ENCODE data around the gene MRTFA.

Gene MRTFA

GRCh38 chr22:40451210-40451609 lies 185.3 kb downstream of the MRTFA start:
- ChIA-PET POLR2A (no interaction called here), CTCF (interaction anchor here (1.1 kb wide), 1 partner anchor 14 kb away, joined by 3 read pairs; no protein-coding TSS in a partner anchor)
- TF ChIP-seq FOXK2 (IDR thresholded peaks at IDR 0.05) (no peak), SP1 (IDR thresholded peaks at IDR 0.05) (no peak), NFRKB (IDR thresholded peaks at IDR 0.05) (no peak), HDGF (IDR thresholded peaks at IDR 0.05; ENCODE audit: borderline replicate concordance) (no peak), FOXM1 (IDR thresholded peaks at IDR 0.05; ENCODE audit: borderline replicate concordance) (no peak), FOXA1 (IDR thresholded peaks at IDR 0.05) (no peak), L3MBTL2 (conservative IDR thresholded peaks at IDR 0.05) (no peak), BHLHE40 (IDR thresholded peaks at IDR 0.05; ENCODE audit: borderline replicate concordance) (no peak), ARNT (IDR thresholded peaks at IDR 0.05) (no peak), SUZ12 (IDR thresholded peaks at IDR 0.05) (no peak), PKNOX1 (IDR thresholded peaks at IDR 0.05) (no peak), CTBP1 (IDR thresholded peaks at IDR 0.05; ENCODE audit: borderline replicate concordance) (no peak), LEF1 (IDR thresholded peaks at IDR 0.05; ENCODE audit: borderline replicate concordance) (no peak), TARDBP (IDR thresholded peaks at IDR 0.05) (no peak), ELF4 (IDR thresholded peaks at IDR 0.05) (no peak), ZNF384 (IDR thresholded peaks at IDR 0.05) (no peak)
- no peak for DNase-seq (ENCODE audit: extremely low spot score)

GRCh38 chr22:40450616-40451015 lies 185.9 kb downstream of the MRTFA start:
- ChIA-PET CTCF (interaction anchor here (0.6 kb wide), 1 partner anchor 47 kb away, joined by 3 read pairs; no protein-coding TSS in a partner anchor), POLR2A (no interaction called here)
- TF ChIP-seq HDGF (IDR thresholded peaks at IDR 0.05; ENCODE audit: borderline replicate concordance) = no peak
- no peak for TF ChIP-seq ZNF384 (IDR thresholded peaks at IDR 0.05)
- TF ChIP-seq NFRKB (IDR thresholded peaks at IDR 0.05) = no peak
- no peak for TF ChIP-seq CTBP1 (IDR thresholded peaks at IDR 0.05; ENCODE audit: borderline replicate concordance)
- TF ChIP-seq ELF4 (IDR thresholded peaks at IDR 0.05) = no peak
- TF ChIP-seq FOXK2 (IDR thresholded peaks at IDR 0.05) = no peak
- no peak for TF ChIP-seq FOXA1 (IDR thresholded peaks at IDR 0.05)
- no peak for TF ChIP-seq L3MBTL2 (conservative IDR thresholded peaks at IDR 0.05)
- TF ChIP-seq SP1 (IDR thresholded peaks at IDR 0.05) = no peak
- TF ChIP-seq LEF1 (IDR thresholded peaks at IDR 0.05; ENCODE audit: borderline replicate concordance) = no peak
- TF ChIP-seq FOXM1 (IDR thresholded peaks at IDR 0.05; ENCODE audit: borderline replicate concordance) = no peak
- TF ChIP-seq SUZ12 (IDR thresholded peaks at IDR 0.05) = no peak
- TF ChIP-seq TARDBP (IDR thresholded peaks at IDR 0.05) = no peak
- TF ChIP-seq PKNOX1 (IDR thresholded peaks at IDR 0.05) = no peak
- no peak for TF ChIP-seq BHLHE40 (IDR thresholded peaks at IDR 0.05; ENCODE audit: borderline replicate concordance)
- no peak for DNase-seq (ENCODE audit: extremely low spot score)

GRCh38 chr22:40449676-40450035 lies 186.9 kb downstream of the MRTFA start:
- no peak for TF ChIP-seq BHLHE40 (IDR thresholded peaks at IDR 0.05; ENCODE audit: borderline replicate concordance)
- TF ChIP-seq LEF1 (IDR thresholded peaks at IDR 0.05; ENCODE audit: borderline replicate concordance) = no peak
- TF ChIP-seq ARNT (IDR thresholded peaks at IDR 0.05) = no peak
- no peak for TF ChIP-seq FOXM1 (IDR thresholded peaks at IDR 0.05; ENCODE audit: borderline replicate concordance)
- TF ChIP-seq ZNF384 (IDR thresholded peaks at IDR 0.05) = no peak
- TF ChIP-seq FOXK2 (IDR thresholded peaks at IDR 0.05) = no peak
- no peak for TF ChIP-seq HDGF (IDR thresholded peaks at IDR 0.05; ENCODE audit: borderline replicate concordance)
- TF ChIP-seq NFRKB (IDR thresholded peaks at IDR 0.05) = no peak
- TF ChIP-seq SP1 (IDR thresholded peaks at IDR 0.05) = no peak
- TF ChIP-seq SUZ12 (IDR thresholded peaks at IDR 0.05) = no peak
- CTCF ChIA-PET = interaction anchor here (0.5 to 1.9 kb wide), 2 partner anchors 13 to 200 kb away, joined by 3 to 5 read pairs; no protein-coding TSS in a partner anchor
- POLR2A ChIA-PET = no interaction called here
- no peak for DNase-seq (ENCODE audit: extremely low spot score)

GRCh38 chr22:40446203-40446602 lies 190.3 kb downstream of the MRTFA start:
- TF ChIP-seq PKNOX1 (IDR thresholded peaks at IDR 0.05) = no peak
- TF ChIP-seq SP1 (IDR thresholded peaks at IDR 0.05) = no peak
- no peak for TF ChIP-seq ELF4 (IDR thresholded peaks at IDR 0.05)
- no peak for TF ChIP-seq CTBP1 (IDR thresholded peaks at IDR 0.05; ENCODE audit: borderline replicate concordance)
- TF ChIP-seq LEF1 (IDR thresholded peaks at IDR 0.05; ENCODE audit: borderline replicate concordance) = no peak
- no peak for TF ChIP-seq L3MBTL2 (conservative IDR thresholded peaks at IDR 0.05)
- TF ChIP-seq SUZ12 (IDR thresholded peaks at IDR 0.05) = no peak
- no peak for TF ChIP-seq HDGF (IDR thresholded peaks at IDR 0.05; ENCODE audit: borderline replicate concordance)
- TF ChIP-seq FOXA1 (IDR thresholded peaks at IDR 0.05) = no peak
- TF ChIP-seq FOXM1 (IDR thresholded peaks at IDR 0.05; ENCODE audit: borderline replicate concordance) = no peak
- TF ChIP-seq NFRKB (IDR thresholded peaks at IDR 0.05) = no peak
- no peak for TF ChIP-seq TARDBP (IDR thresholded peaks at IDR 0.05)
- TF ChIP-seq FOXK2 (IDR thresholded peaks at IDR 0.05) = no peak
- no peak for TF ChIP-seq ZNF384 (IDR thresholded peaks at IDR 0.05)
- no peak for TF ChIP-seq BHLHE40 (IDR thresholded peaks at IDR 0.05; ENCODE audit: borderline replicate concordance)
- CTCF ChIA-PET = interaction anchor here (0.5 kb wide), 1 partner anchor 164 kb away, joined by 3 read pairs; no protein-coding TSS in a partner anchor
- POLR2A ChIA-PET = no interaction called here
- no peak for DNase-seq (ENCODE audit: extremely low spot score)

GRCh38 chr22:40444178-40444831 lies 192.2 kb downstream of the MRTFA start:
- POLR2A ChIA-PET = no interaction called here
- CTCF ChIA-PET = no interaction called here
- no peak for DNase-seq (ENCODE audit: extremely low spot score)
- TF ChIP-seq TARDBP (IDR thresholded peaks at IDR 0.05) = no peak
- no peak for TF ChIP-seq FOXM1 (IDR thresholded peaks at IDR 0.05; ENCODE audit: borderline replicate concordance)
- TF ChIP-seq HDGF (IDR thresholded peaks at IDR 0.05; ENCODE audit: borderline replicate concordance) = no peak
- no peak for TF ChIP-seq BHLHE40 (IDR thresholded peaks at IDR 0.05; ENCODE audit: borderline replicate concordance)
- no peak for TF ChIP-seq NFRKB (IDR thresholded peaks at IDR 0.05)
- TF ChIP-seq SUZ12 (IDR thresholded peaks at IDR 0.05) = no peak
- no peak for TF ChIP-seq PKNOX1 (IDR thresholded peaks at IDR 0.05)
- no peak for TF ChIP-seq CTBP1 (IDR thresholded peaks at IDR 0.05; ENCODE audit: borderline replicate concordance)
- no peak for TF ChIP-seq FOXK2 (IDR thresholded peaks at IDR 0.05)
- TF ChIP-seq LEF1 (IDR thresholded peaks at IDR 0.05; ENCODE audit: borderline replicate concordance) = no peak
